Panc1 (cell line): Measurements from ENCODE around the gene SLC12A3. TPM values are rescaled to one million over a fixed set of nuclear protein-coding genes. Genes with fewer than 3 reads are reported as not detected.

Experiments used
- ATAC-seq: fragments of 200-7000 bp; cut with Tn5 transposase; 2 replicates; pipeline ENCODE4 v1.9.1; 2020; ENCODE audit warnings: mild to moderate bottlenecking, moderate library complexity
- BruUV-seq: library from RNA; stranded (reverse); fragments of 400-500 nt; replicated peaks from 2 replicates; lab custom pipeline; 2021; lab: Mats Ljungman, UMichigan
- CTCF ChIA-PET: fragments of 300-600 bp; sonication (Branson Sonifier 250); formaldehyde crosslinking; loops from one replicate; lab custom pipeline; 2022; ENCODE audit warnings: antibody characterized with exemption; lab: Charles Lee
- POLR2A ChIA-PET: fragments of 300-600 bp; sonication (Branson Sonifier 250); formaldehyde crosslinking; loops from one replicate; lab custom pipeline; 2022; ENCODE audit warnings: antibody characterized with exemption; lab: Charles Lee
- DNase-seq: peaks from one replicate; pipeline ENCODE4 v3.0.0-alpha.2; 2010; ENCODE audit warnings: low read depth, low spot score
- H3K27ac ChIP-seq: 2 replicates; pipeline ENCODE4 v1.5.1; 2011; ENCODE audit warnings: mild to moderate bottlenecking, low read length, inconsistent platforms
- H3K27me3 ChIP-seq: fragments of 200-500 bp; sonication (Bioruptor generic); 2 replicates; pipeline ENCODE4 v1.6.0; 2014; ENCODE audit warnings: low read length, inconsistent platforms; ENCODE audit not compliant: control insufficient read depth, insufficient read depth
- H3K36me3 ChIP-seq: fragments of 200-500 bp; sonication (Bioruptor generic); 2 replicates; pipeline ENCODE4 v1.5.1; 2014; ENCODE audit warnings: inconsistent platforms, mild to moderate bottlenecking, low read length, moderate library complexity; ENCODE audit not compliant: control insufficient read depth, insufficient read depth
- H3K4me1 ChIP-seq: 2 replicates; pipeline ENCODE4 v1.5.1; 2011; ENCODE audit warnings: inconsistent platforms, mild to moderate bottlenecking, low read length, moderate library complexity; ENCODE audit not compliant: control insufficient read depth, insufficient read depth
- H3K4me3 ChIP-seq, 2 experiments: 2 replicates each; pipeline ENCODE4 v1.5.1; 2011 to 2012; ENCODE audit warnings: low read depth in 2 of 2, low read length in 2 of 2, mild to moderate bottlenecking in 2 of 2, inconsistent platforms in 1 of 2, moderate library complexity in 1 of 2
- H3K9me3 ChIP-seq: fragments of 200-500 bp; sonication (Bioruptor generic); 2 replicates; pipeline ENCODE4 v1.5.1; 2014; ENCODE audit warnings: low read depth, mild to moderate bottlenecking, inconsistent platforms, low read length, moderate library complexity; ENCODE audit not compliant: control insufficient read depth, insufficient read depth
- POLR2AphosphoS5 ChIP-seq: IDR thresholded peaks from 2 replicates; pipeline ENCODE4 v1.6.1; 2012; ENCODE audit warnings: mild to moderate bottlenecking, low read depth, low read length, moderate library complexity
- SIN3A ChIP-seq: IDR thresholded peaks from 2 replicates; pipeline ENCODE4 v1.6.1; 2012; ENCODE audit warnings: low read depth, mild to moderate bottlenecking, low read length, moderate library complexity, borderline replicate concordance; ENCODE audit not compliant: insufficient read depth
- TCF7L2 ChIP-seq: IDR thresholded peaks from 2 replicates; pipeline ENCODE4 v1.6.1; 2011; ENCODE audit warnings: mild to moderate bottlenecking, low read depth, low read length, inconsistent platforms
- in situ Hi-C: cut with HindIII; loops from 2 replicates; pipeline ENCODE4 v1.10.0; 2016; ENCODE audit warnings: low sequenced_read_pairs, low pct_unique_long_range_greater_than_20kb
- intact Hi-C: fragments of 100-400 bp; cut with micrococcal nuclease; formaldehyde crosslinking; loops from one replicate; pipeline ENCODE4 v1.10.0; 2022; ENCODE audit not compliant: unreplicated experiment
- total RNA-seq: library from RNA; stranded (reverse); gene quantifications from one replicate; pipeline ENCODE4 v1.2.1, GENCODE V29; 2021; ENCODE audit not compliant: unreplicated experiment
- TF ChIP-seq, protein P1 (sequence below): fragments of 450-650 bp; IDR thresholded peaks from 2 replicates; pipeline ENCODE4 v1.5.1; 2017; ENCODE audit warnings: mild to moderate bottlenecking
- TF ChIP-seq, protein P2 (sequence below), 2 experiments: IDR thresholded peaks; 2 replicates each; pipeline ENCODE4 v1.6.1; 2011 to 2012; ENCODE audit warnings: low read depth in 2 of 2, control low read depth in 1 of 2, low read length in 1 of 2, mild to moderate bottlenecking in 1 of 2, moderate library complexity in 1 of 2; ENCODE audit not compliant: insufficient read depth in 1 of 2

The SLC12A3 gene
- total RNA-seq, 1 experiment from 2014 or later: 0.15 TPM

DNA sequence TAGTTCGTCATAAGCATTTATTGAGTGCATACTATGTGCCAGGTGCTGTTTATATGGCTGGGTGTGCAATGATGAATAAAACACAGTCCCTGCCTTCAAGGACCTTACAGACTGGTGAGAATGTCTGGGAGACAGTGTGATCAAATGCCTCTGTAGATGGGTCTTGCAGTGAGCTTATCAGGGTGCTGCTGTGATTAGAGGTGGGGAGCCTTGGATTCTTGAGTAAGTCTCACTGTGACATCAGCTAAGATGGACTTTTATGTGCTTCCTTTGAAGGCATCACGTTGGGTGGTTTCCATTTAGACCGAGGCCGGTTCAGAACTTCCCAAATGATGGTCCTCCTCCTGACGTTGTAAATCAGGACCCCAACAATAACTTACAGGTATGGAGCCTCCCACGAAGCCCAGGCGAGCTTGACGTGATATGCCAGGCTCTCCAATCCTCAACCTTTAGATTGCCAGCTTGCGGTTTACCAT lies 76.9 kb downstream of the SLC12A3 start:
- Histone ChIP-seq H3K4me1 (no peaks in the 10 kb centered on the region; the same call in 1 of the 2 replicates), H3K9me3 (no peaks in the 10 kb centered on the region), H3K27ac (no peak overlapping the region), H3K4me3 (no peak overlapping the region), H3K36me3 (peaks cover 26% of the 10 kb centered on the region), H3K27me3 (no peaks in the 10 kb centered on the region)
- intact Hi-C loops: no loop called here
- TF ChIP-seq, protein P1, sequence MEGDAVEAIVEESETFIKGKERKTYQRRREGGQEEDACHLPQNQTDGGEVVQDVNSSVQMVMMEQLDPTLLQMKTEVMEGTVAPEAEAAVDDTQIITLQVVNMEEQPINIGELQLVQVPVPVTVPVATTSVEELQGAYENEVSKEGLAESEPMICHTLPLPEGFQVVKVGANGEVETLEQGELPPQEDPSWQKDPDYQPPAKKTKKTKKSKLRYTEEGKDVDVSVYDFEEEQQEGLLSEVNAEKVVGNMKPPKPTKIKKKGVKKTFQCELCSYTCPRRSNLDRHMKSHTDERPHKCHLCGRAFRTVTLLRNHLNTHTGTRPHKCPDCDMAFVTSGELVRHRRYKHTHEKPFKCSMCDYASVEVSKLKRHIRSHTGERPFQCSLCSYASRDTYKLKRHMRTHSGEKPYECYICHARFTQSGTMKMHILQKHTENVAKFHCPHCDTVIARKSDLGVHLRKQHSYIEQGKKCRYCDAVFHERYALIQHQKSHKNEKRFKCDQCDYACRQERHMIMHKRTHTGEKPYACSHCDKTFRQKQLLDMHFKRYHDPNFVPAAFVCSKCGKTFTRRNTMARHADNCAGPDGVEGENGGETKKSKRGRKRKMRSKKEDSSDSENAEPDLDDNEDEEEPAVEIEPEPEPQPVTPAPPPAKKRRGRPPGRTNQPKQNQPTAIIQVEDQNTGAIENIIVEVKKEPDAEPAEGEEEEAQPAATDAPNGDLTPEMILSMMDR: no peak
- TF ChIP-seq TCF7L2 (no peak), POLR2AphosphoS5 (no peak), SIN3A (no peak)
- TF ChIP-seq, protein P2, sequence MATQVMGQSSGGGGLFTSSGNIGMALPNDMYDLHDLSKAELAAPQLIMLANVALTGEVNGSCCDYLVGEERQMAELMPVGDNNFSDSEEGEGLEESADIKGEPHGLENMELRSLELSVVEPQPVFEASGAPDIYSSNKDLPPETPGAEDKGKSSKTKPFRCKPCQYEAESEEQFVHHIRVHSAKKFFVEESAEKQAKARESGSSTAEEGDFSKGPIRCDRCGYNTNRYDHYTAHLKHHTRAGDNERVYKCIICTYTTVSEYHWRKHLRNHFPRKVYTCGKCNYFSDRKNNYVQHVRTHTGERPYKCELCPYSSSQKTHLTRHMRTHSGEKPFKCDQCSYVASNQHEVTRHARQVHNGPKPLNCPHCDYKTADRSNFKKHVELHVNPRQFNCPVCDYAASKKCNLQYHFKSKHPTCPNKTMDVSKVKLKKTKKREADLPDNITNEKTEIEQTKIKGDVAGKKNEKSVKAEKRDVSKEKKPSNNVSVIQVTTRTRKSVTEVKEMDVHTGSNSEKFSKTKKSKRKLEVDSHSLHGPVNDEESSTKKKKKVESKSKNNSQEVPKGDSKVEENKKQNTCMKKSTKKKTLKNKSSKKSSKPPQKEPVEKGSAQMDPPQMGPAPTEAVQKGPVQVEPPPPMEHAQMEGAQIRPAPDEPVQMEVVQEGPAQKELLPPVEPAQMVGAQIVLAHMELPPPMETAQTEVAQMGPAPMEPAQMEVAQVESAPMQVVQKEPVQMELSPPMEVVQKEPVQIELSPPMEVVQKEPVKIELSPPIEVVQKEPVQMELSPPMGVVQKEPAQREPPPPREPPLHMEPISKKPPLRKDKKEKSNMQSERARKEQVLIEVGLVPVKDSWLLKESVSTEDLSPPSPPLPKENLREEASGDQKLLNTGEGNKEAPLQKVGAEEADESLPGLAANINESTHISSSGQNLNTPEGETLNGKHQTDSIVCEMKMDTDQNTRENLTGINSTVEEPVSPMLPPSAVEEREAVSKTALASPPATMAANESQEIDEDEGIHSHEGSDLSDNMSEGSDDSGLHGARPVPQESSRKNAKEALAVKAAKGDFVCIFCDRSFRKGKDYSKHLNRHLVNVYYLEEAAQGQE (IDR thresholded peaks at IDR 0.05; ENCODE audit: insufficient read depth in 1 of 2, low read depth in 2 of 2, low read length in 1 of 2): no peak
- no peak for DNase-seq
- ChIA-PET CTCF (no interaction called here), POLR2A (interaction anchor here (0.6 kb wide), 1 partner anchor 21 kb away, joined by 3 read pairs; no protein-coding TSS in a partner anchor)
- ATAC-seq: no peak
- in situ Hi-C loops: no loop called here
- no TSS peak for BruUV-seq

DNA sequence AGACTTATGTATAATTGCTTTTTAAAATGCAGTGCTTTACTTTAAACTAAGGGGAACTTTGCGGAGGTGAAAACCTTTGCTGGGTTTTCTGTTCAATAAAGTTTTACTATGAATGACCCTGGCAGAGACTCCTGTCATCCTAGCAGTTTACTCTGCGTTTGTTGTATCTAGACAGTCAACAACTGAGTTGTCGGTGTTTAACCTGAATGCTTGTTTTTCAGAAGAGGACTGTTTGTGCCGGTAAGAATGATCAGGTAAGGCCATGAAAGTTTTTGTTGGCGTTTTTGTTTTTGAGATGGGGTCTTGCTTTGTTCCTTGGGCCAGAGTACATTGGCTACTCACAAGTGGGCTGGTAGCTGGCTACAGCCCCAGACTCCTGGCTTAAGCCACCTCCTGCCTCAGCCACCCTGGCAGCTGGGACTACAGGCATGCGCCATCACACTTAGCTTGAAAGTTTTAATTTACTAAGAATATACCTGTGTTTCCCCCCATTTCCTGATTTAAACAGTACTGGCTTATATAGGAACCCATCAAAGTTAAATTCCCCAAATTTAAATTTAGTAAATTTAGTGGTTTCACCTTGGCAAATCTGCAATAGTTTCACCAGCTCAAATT lies 78.9 kb downstream of the SLC12A3 start:
- DNase-seq (no peak), ATAC-seq (no peak)
- Histone ChIP-seq H3K4me3 (no peak overlapping the region), H3K9me3 (no peaks in the 10 kb centered on the region), H3K36me3 (peaks cover 13% of the 10 kb centered on the region), H3K4me1 (no peaks in the 10 kb centered on the region; the same call in 1 of the 2 replicates), H3K27ac (no peak overlapping the region), H3K27me3 (no peaks in the 10 kb centered on the region)
- in situ Hi-C loops: no loop called here
- no peak for TF ChIP-seq TCF7L2
- CTCF ChIA-PET: no interaction called here
- intact Hi-C loops: no loop called here
- POLR2A ChIA-PET: no interaction called here
- no TSS peak for BruUV-seq
